Activated T-helper 1 cell treated with anti-CD3 and anti-CD28 coated beads, Interleukin-12 subunit alpha, Interleukin-12 subunit beta, Interleukin-2, Interleukin-4 antibody, amounts not matched to agents 30 ng/mL and 10 ng/mL and 1 ng/mL, durations not matched to agents 14 hours and 24 hours and 36 hours (primary cell): Measurements from ENCODE around the gene ELN. TPM values are rescaled to one million over a fixed set of nuclear protein-coding genes. Genes with fewer than 3 reads are reported as not detected.

Experiments used
- DNase-seq: peaks from one replicate; pipeline ENCODE4 v3.0.0; 2021; ENCODE audit warnings: low spot score
- H3K27ac Mint-ChIP-seq: one replicate; pipeline ENCODE4 v1.8.0; 2021; ENCODE audit warnings: mild to moderate bottlenecking, mixed read lengths
- H3K27me3 Mint-ChIP-seq: one replicate; pipeline ENCODE4 v1.8.0; 2022; ENCODE audit warnings: mild to moderate bottlenecking, moderate library complexity, mixed read lengths; ENCODE audit not compliant: insufficient read depth
- H3K36me3 Mint-ChIP-seq: one replicate; pipeline ENCODE4 v1.8.0; 2021; ENCODE audit warnings: low read depth, mixed read lengths
- H3K4me1 Mint-ChIP-seq: one replicate; pipeline ENCODE4 v1.8.0; 2021; ENCODE audit warnings: low read depth, mixed read lengths
- H3K4me3 Mint-ChIP-seq: one replicate; pipeline ENCODE4 v1.8.0; 2021; ENCODE audit warnings: mild to moderate bottlenecking, moderate library complexity, mixed read lengths
- H3K9me3 Mint-ChIP-seq: one replicate; pipeline ENCODE4 v1.8.0; 2021; ENCODE audit warnings: mixed read lengths
- intact Hi-C: fragments of 100-400 bp; cut with micrococcal nuclease; formaldehyde crosslinking; loops from one replicate; pipeline ENCODE4 v1.15.1; 2024
- total RNA-seq: library from RNA; stranded (reverse); gene quantifications from 2 replicates; pipeline ENCODE4 v1.2.3, GENCODE V29; 2022

ELN gene
- total RNA-seq, 1 donor from 2014 or later = not detected

DNA sequence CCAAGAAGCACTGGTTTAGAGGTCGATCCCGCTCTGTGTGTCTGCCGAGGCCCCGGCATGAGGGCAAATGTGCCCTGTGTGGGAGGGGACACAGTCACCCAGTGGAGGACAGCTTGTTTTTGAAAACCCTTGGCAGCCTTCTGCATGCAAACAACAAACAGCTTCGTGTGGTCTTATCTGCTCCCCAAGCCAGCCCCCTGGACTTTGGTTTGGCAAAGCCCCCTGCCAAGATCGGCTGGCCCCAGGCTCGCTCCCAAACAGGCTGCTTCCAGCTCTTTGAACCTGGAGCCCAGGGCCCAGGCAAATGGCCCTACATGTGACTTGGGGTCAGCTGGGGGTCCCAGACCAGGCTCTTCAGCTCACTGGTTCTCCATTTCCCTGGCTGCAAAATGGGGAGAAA is 2.9 kb downstream of the ELN start:
- intact Hi-C loops = no loop called here
- Mint-ChIP-seq H3K4me1 (peaks cover 7% of the 10 kb centered on the region), H3K36me3 (no peaks in the 10 kb centered on the region), H3K9me3 (no peaks in the 10 kb centered on the region), H3K27me3 (peaks cover 43% of the 10 kb centered on the region), H3K27ac (no peak overlapping the region), H3K4me3 (no peak overlapping the region)
- no peak for DNase-seq

DNA sequence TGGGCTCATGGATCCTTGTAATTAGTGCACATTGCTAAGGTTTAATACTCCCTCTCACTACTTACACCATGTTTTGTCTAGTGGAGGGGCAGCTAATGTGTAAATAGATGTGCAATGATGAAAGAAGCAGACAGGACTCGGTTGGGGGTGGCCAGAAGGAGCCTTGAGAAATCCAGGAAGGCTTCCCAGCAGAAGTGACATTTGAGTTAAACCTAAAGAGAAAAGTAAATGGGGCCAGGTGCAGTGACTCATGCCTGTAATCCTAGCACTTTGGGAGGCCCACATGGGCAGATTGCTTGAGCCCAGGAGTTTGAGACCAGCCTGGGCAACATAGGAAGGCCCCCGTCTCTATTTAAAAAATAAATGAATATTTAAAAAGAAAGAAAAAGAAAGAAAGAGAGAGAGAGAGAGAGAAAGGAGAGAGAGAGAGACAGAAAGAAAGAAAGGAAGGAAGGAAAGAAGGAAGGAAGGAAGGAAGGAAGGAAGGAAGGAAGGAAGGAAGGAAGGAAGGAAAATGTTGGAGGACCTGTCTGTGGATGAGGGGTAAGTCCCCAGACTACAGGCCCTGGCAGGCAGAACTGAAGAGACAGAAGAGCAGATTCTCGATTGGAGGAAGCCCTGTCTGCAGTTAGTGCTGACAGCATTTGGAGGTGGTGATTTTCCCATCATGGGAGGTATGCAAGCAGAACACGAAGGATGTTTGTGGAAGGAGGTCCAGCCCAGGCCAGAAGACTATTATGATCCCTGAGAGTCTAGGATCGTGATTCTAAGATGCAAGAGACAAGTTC is 3.6 kb downstream of the ELN start:
- Mint-ChIP-seq H3K4me1 (peaks cover 7% of the 10 kb centered on the region), H3K9me3 (no peaks in the 10 kb centered on the region), H3K27ac (no peak overlapping the region), H3K4me3 (no peak overlapping the region), H3K27me3 (peaks cover 37% of the 10 kb centered on the region), H3K36me3 (no peaks in the 10 kb centered on the region)
- no peak for DNase-seq
- intact Hi-C loops = no loop called here

DNA sequence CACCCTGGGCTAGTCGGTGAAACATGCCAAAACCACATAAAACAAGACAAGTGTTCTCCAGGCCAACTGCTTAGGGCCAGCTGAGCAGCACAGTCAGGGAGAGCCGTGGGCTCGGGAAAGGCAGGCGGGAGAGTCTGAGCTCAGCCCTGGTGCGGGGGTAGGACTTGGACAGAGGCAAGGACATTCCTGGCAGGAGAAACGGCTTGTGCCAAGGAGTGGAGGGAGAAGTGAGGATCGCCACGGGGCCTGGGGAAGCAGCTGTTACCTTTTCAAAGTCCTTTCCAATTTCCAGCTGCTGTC is 4.2 kb downstream of the ELN start:
- Mint-ChIP-seq H3K27me3 (peaks cover 32% of the 10 kb centered on the region), H3K4me3 (no peak overlapping the region), H3K27ac (no peak overlapping the region), H3K4me1 (peaks cover 7% of the 10 kb centered on the region), H3K9me3 (no peaks in the 10 kb centered on the region), H3K36me3 (no peaks in the 10 kb centered on the region)
- intact Hi-C loops = no loop called here
- DNase-seq = no peak

DNA sequence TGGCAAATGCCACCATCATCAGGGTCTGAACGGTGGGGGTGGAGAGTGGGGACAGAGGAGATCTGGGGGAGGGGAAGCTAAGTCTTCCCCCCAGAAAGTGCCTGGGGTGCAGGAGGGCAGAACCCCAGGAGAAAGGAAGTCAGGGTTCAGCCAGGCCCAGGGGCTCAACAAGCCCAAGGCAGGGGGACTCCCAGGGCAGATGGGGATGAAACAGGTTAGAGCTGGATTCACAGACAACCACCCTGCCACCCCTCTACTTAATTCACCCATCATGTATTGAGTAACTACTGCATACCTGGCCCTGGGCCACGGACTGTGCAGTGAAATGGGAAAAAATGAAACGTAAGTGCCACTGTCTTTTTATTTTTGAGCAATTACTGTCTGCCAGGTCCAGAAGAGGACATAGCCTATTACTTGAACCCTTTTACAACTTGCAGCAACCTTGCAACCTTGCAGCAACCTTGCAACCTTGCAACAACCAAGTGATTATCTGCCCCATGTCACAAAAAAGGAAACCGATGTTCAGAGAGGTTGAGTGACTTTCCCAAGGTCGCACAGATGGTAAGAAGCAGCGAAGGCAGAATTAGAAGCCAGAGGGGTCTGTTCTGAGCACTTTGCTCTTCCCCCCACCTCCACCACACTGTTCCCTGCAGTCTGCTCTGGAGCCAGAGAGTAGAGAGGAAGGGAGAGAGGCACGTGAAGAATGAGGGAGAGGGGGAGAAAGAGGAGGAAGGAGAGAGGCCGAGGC is 4.8 kb downstream of the ELN start:
- intact Hi-C loops = no loop called here
- Mint-ChIP-seq H3K4me3 (no peak overlapping the region), H3K9me3 (no peaks in the 10 kb centered on the region), H3K27me3 (peaks cover 30% of the 10 kb centered on the region), H3K36me3 (no peaks in the 10 kb centered on the region), H3K27ac (no peak overlapping the region), H3K4me1 (peaks cover 7% of the 10 kb centered on the region)
- no peak for DNase-seq

DNA sequence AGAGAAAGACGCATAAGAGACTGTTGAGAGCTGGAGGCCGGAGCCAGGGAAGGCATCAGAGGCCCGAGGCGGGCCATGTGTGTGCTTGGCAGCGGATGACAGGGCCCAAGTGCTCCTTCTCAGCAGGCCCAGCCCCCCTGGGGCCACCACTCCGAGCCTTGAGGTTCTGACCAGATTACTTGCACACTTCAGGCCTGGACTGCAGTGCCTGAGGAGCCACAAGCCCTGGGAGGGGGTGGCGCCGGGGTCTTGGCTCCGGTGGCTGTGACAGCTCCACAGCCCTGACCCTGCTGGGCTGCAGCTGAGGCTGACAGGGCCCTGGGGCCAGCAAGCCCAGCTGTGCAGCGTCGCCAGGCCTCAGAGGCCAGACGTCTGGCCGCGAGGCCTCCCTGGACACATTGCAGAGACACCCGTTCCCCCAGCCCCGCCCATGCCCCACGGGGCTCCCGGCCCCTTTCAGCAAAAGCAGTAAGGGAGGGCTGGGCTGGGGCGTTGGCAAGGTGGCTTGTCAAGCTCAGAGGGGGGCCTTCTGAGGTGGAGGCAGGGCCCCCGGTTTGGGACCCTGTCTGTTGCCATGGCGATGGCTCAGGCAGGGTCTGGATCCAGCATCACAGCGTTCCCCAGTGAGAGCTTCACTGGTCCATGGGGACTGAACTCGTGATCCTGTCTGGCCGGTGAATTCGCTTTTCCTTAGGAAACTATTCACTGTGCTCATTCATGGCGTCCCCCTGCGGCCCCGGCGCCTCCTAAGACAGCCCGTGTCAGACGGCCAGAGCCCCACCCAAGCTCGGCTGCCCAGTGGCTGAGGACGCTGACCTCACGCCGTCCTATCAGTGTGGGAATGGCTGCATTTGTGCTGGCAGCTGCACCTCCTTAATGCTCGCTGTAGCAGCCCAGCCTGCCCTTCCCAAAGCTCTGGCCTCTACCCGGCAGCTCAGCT is 5.7 kb downstream of the ELN start:
- H3K4me1 Mint-ChIP-seq = peaks cover 6% of the 10 kb centered on the region
- H3K27me3 Mint-ChIP-seq = peaks cover 27% of the 10 kb centered on the region
- no peak overlapping the region for H3K27ac Mint-ChIP-seq
- intact Hi-C loops = no loop called here
- H3K9me3 Mint-ChIP-seq = no peaks in the 10 kb centered on the region
- H3K4me3 Mint-ChIP-seq = no peak overlapping the region
- H3K36me3 Mint-ChIP-seq = no peaks in the 10 kb centered on the region
- no peak for DNase-seq

DNA sequence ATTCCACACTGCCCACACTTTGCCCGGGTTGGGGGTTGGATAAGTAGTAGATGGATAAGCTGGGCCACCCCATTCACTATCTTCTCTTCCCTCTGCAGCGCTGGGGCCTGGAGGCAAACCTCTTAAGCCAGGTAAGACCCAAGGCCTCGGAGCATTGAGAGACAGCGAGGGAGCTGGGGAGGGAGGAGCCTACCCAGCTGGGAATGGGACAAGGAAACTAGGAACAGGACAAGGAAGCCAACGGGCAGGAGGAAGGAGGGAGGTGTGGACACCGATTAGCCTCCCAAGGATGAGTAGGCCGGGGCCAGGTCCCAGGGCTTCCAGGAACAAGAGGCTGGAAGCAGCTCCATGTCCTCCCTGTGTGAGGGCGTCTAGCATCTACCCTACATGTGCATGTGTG is 9.6 kb downstream of the ELN start:
- intact Hi-C loops = no loop called here
- no peaks in the 10 kb centered on the region for H3K4me1 Mint-ChIP-seq

DNA sequence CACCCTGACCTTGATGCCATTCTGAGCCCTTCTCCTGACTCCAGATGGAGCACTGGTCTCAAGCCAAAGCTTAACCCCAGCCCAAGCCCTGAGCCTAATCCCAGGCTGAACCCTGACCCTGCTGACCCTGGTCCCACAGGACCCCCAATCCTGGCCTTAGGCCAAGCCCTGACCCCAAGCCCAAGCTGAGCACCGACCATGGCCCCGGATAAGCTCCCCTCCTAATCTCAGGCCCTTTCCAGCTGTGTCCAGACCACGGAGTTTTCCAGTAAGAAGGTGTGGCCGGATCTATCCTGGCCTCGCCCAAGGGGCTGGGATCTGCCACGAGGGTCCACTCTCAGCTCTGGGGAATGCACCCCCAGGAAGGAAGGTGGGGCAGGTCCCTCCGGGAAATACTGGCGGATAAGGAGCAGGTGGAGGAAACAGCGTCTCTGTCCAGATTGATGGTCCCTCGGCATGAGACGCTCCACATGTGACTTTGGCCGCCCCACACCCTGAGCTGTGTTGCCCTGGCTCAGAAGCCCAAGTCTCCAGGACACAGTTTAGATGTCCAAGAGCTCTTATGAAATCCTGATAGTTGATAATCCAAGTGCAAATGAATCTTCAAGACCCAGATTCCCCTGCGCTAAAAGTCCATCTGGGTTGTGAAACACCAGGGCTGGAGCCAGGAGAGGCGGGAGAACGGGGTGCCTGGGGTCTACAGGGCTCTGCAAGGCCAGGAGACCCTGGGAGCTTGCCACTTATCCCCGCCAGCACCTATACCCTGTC is 10.4 kb downstream of the ELN start:
- Mint-ChIP-seq H3K27me3 (peaks cover 2% of the 10 kb centered on the region), H3K4me1 (no peaks in the 10 kb centered on the region), H3K27ac (no peak overlapping the region), H3K4me3 (no peak overlapping the region), H3K9me3 (no peaks in the 10 kb centered on the region), H3K36me3 (no peaks in the 10 kb centered on the region)
- intact Hi-C loops = no loop called here
- DNase-seq = no peak

More for the DNA sequence above, 9.6 kb downstream of the ELN start:
- DNase-seq = no peak
- Mint-ChIP-seq H3K27ac (no peak overlapping the region), H3K4me3 (no peak overlapping the region), H3K9me3 (no peaks in the 10 kb centered on the region), H3K27me3 (peaks cover 2% of the 10 kb centered on the region), H3K36me3 (no peaks in the 10 kb centered on the region)

DNA sequence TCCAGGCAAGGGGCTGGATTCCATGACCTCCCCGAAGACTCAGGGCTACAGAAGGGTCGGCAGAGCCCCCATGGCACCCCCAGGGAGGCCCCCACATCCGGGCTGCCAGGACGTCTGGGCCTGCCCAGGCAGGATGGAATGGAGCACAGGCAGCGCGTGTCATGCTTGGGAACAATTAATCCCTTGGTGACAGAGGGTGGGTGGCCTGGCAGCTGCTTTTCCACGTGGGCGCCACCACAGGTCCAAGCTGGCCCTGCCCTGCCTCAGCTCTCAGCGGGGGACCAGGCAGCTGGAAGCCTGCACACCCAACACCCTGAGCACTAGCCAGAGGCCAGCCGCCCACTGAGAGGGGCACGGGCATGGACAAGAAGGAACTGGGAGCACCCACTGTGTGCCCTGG is 11.4 kb downstream of the ELN start:
- no peak overlapping the region for H3K4me3 Mint-ChIP-seq
- intact Hi-C loops = no loop called here

DNA sequence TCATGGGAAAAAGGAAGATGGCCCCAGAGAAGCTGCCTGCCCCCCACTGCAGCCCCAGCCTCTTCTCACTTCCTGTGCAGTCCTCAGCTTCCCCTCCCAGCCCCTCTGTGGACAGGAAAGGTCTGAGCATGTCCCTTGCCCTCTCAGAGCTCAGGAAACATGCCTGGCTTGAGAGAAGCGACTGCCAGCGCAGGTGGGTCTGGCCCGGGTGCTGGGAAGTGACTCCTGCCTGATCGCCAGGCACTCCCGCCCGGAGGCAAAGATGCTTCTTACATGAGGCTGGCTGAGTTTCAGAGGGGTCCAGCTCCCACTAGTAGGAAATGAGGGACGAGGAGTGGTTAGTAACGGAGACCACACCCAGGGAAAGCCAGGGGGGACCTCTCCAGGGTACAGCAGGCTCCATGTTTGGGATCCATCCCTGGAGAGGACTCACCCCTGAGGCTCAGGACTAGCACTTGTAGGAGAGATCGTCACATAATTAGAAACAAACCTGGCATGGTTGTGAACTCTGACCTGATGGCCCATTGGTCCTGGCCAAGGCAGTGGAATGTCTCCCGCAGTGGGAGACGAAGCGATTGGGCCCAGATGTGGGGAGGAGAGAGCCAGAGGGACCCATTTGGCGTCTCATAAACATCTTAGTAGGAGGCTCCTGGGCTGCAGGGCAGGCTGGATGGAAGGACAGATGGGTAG is 12.3 kb downstream of the ELN start:
- intact Hi-C loops = no loop called here
- no peak for DNase-seq
- no peak overlapping the region for H3K27ac Mint-ChIP-seq
- no peaks in the 10 kb centered on the region for H3K4me1 Mint-ChIP-seq
- no peak overlapping the region for H3K4me3 Mint-ChIP-seq
- peaks cover 2% of the 10 kb centered on the region for H3K27me3 Mint-ChIP-seq
- H3K36me3 Mint-ChIP-seq = no peaks in the 10 kb centered on the region
- no peaks in the 10 kb centered on the region for H3K9me3 Mint-ChIP-seq

More for the DNA sequence above, 11.4 kb downstream of the ELN start:
- DNase-seq = no peak
- Mint-ChIP-seq H3K27ac (no peak overlapping the region), H3K9me3 (no peaks in the 10 kb centered on the region), H3K4me1 (no peaks in the 10 kb centered on the region), H3K27me3 (peaks cover 2% of the 10 kb centered on the region), H3K36me3 (no peaks in the 10 kb centered on the region)

DNA sequence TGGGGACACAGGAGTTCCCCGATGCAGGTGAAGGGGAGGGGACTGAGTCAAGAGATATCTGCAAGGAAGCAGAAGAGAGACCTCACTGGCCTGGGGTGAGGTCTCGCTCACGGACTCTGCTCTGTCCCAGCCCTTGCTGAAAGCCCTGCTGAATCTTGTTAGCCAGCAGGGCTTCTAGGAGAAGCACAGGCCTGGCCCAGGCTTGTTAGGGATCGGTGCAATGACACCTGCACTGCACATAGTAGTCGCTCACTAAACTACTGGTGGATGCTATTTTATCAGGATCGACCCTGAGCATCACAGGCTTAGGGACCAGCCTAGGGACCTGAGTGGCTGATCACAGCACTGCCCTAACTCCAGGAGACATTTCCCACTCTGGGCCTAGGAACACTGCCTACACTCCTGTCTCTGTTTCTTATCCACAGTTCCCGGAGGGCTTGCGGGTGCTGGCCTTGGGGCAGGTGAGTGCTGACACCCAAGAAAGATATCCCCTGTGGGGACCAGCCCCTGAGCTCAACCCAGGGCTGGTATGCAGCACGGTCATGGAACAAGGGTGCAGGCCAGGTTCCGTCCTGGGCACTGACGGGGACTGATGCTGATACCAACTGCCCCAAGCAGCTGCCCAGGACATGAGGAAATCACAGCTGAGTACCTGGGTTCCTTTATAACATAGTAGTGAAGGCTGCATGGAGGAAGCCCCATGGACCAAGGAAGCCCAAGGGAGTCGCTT is 13.0 kb downstream of the ELN start:
- no peak for DNase-seq
- Mint-ChIP-seq H3K4me3 (no peak overlapping the region), H3K9me3 (no peaks in the 10 kb centered on the region), H3K4me1 (no peaks in the 10 kb centered on the region), H3K27me3 (peaks cover 2% of the 10 kb centered on the region), H3K36me3 (no peaks in the 10 kb centered on the region), H3K27ac (no peak overlapping the region)
- intact Hi-C loops = no loop called here

DNA sequence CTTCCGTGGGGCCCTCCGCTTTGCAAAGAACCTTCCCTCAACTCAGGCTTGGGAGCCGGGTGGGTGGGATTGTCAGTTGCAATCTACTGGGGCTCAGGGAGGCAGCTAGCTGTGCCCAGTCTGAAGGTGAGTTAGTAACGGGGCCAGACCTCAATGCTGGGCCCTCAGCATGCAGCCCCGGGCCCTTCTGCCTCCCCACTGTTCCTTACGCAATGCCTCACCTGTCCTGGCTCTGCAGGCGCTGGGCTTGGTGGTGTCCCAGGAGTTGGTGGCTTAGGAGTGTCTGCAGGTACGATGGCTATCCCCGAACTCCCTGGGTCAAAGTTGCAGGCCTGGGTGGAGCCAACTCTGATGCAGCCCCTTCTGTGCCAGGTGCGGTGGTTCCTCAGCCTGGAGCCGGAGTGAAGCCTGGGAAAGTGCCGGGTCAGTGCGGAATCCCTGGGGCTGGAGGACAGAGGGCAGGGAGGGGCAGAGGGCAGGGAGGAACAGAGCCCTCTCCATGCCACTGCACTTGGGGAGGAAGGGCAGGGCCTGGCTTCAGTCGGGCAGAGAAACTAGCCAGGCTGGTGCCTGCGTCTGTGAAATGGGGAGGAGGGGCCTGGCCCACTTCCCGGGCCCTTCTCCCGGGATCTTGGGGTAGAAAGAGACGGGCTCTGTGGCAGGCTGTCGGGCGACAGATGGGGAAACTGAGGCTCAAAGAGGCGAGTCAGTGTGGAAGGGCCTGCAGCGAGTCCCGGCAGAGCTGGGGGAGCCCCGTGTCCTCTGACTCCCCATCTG is 15.0 kb downstream of the ELN start:
- no peaks in the 10 kb centered on the region for H3K36me3 Mint-ChIP-seq
- no peak for DNase-seq
- H3K27ac Mint-ChIP-seq = no peak overlapping the region
- H3K4me1 Mint-ChIP-seq = no peaks in the 10 kb centered on the region
- H3K9me3 Mint-ChIP-seq = no peaks in the 10 kb centered on the region
- H3K27me3 Mint-ChIP-seq = peaks cover 2% of the 10 kb centered on the region
- intact Hi-C loops = no loop called here
- H3K4me3 Mint-ChIP-seq = no peak overlapping the region
